ENCODE data around the gene COG2.
A peak's percentile ranks its signal among the peaks of the same experiment; 100 is the strongest.
"Not testable (repeated sequence)": the region's sequence is repeated elsewhere in the genome, so short reads cannot be mapped to it uniquely, and the experiment has no call there.

COG2 gene, protein sequence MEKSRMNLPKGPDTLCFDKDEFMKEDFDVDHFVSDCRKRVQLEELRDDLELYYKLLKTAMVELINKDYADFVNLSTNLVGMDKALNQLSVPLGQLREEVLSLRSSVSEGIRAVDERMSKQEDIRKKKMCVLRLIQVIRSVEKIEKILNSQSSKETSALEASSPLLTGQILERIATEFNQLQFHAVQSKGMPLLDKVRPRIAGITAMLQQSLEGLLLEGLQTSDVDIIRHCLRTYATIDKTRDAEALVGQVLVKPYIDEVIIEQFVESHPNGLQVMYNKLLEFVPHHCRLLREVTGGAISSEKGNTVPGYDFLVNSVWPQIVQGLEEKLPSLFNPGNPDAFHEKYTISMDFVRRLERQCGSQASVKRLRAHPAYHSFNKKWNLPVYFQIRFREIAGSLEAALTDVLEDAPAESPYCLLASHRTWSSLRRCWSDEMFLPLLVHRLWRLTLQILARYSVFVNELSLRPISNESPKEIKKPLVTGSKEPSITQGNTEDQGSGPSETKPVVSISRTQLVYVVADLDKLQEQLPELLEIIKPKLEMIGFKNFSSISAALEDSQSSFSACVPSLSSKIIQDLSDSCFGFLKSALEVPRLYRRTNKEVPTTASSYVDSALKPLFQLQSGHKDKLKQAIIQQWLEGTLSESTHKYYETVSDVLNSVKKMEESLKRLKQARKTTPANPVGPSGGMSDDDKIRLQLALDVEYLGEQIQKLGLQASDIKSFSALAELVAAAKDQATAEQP
- 46.4 to 95.6 (median 70.8) reads per million in 9 experiments for total RNA-seq

DNA sequence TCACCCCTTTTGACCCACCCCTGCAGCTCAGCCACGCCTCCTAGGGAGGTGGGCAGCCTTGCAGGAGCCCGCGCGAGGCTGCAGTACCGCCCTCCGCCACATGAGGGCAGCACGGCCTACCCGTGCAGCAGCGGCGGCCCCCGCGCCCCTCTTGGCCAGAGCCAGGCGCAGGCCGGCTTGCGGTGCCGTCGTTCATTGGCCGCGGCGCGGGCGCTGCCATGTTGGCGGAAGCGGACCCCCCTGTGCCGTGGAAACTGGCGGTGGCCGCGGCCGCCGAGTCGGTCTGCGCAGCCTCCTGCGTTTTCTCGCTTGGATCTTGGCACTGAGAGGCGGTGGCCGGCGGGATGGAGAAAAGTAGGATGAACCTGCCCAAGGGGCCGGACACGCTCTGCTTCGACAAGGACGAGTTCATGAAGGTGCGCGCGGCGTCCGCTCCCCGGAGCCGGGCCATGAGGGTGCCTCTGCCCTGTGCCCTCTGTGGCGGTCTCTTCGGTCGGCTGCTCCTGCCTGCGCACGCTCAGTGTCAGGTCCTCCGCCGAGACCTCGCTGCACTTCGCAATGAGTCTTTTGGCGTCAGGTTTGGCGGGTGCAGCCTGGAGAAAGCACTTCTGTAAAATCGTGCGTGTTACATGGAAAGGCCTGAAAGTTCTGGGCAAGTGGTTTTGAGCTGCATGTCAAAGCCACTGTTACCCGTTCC is at the start of gene COG2:
COG2 (plus strand) TSS at position 219 of the 697 bp plus-strand sequence; CDS start at position 345, 126 bp downstream.
- H3K36me3 Mint-ChIP-seq (ENCODE audit: insufficient read depth) = peaks cover 13% of the 10 kb centered on the region
- H3K4me1 Mint-ChIP-seq (ENCODE audit: low read depth in 2 of 2) = peaks cover 33 to 37% of the 10 kb centered on the region in 2 donors
- peaks cover 21 to 32% of the 10 kb centered on the region in 2 donors for H3K27me3 Mint-ChIP-seq
- ATAC-seq (replicated peaks) (peak; percentile 89), DNase-seq (peak; percentile 96 to 99 (median 97))
- H3K9me3 Mint-ChIP-seq = no peaks in the 10 kb centered on the region
- peak within 1 kb of the TSS; percentile 91 to 96 for H3K4me3 Mint-ChIP-seq
- peak within 1 kb of the TSS; percentile 85 to 96 for H3K27ac Mint-ChIP-seq

DNA sequence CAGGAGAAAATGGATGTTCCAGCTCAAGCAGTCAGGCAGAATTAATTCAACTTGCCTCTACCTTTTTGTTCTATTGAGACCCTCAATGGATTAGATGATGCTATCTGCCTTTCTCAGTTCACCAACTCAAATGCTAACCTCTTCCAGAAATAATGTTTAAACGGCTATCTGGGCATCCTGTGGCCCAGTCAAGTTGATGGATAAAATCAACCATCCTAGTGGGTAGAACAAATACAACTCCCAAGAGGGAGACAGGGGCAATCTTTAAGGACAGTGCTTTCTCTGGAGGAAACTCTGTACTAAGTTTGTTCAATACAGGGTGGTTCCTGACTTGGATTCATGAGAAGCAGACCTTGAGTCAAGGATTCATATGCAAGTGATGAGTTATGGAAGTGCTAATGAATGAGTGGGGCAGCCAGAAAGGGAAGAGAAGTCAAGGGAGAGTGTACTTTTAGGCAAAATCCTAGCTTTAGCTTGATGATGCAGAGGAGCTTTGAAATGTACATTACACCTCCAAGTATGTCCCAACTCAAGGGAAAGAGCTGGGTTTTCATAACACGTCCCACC is 49.4 kb upstream of the COG2 start:
- no peaks in the 10 kb centered on the region for H3K9me3 Mint-ChIP-seq
- H3K27ac Mint-ChIP-seq = no peak overlapping the region
- peaks cover 56 to 69% of the 10 kb centered on the region in 2 donors for H3K27me3 Mint-ChIP-seq
- no peaks in the 10 kb centered on the region for H3K36me3 Mint-ChIP-seq (ENCODE audit: insufficient read depth)
- H3K4me3 Mint-ChIP-seq = no peak overlapping the region
- ATAC-seq (replicated peaks) (no peak), DNase-seq (no peak)
- no peaks in the 10 kb centered on the region for H3K4me1 Mint-ChIP-seq (ENCODE audit: low read depth in 2 of 2)

DNA sequence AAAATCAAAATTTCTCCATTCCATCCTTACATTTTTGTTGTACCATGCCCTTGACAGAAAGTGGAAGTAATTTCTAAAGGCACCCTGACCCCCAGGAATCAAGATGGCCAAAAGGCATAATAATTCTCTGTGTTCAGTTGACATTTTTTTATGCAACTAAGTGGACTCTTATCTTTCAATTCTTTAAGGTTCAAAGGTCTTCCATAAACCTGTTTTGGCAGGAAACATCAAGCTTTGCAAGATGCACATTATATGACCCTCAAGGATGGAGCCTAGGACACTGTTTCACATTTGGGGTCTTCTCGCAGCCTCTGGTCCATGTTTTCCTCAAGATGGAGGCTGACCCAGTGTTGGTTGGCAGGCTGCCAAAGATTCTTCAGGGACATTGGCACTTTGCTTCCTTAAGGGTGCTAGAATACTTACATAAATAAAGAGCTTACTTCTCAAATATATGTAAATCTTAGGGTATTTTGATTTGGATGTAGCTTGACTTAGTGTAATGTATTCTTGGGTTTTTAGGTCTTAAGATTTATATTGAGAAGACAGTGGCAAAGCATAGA is 48.0 kb upstream of the COG2 start:
- Mint-ChIP-seq H3K27me3 (peaks cover 54 to 61% of the 10 kb centered on the region in 2 donors), H3K9me3 (peaks cover 0 to 1% of the 10 kb centered on the region in 2 donors), H3K4me1 (ENCODE audit: low read depth in 2 of 2) (no peaks in the 10 kb centered on the region), H3K27ac (no peak overlapping the region), H3K36me3 (ENCODE audit: insufficient read depth) (no peaks in the 10 kb centered on the region), H3K4me3 (no peak overlapping the region)
- DNase-seq = no peak
- no peak for ATAC-seq (replicated peaks)

DNA sequence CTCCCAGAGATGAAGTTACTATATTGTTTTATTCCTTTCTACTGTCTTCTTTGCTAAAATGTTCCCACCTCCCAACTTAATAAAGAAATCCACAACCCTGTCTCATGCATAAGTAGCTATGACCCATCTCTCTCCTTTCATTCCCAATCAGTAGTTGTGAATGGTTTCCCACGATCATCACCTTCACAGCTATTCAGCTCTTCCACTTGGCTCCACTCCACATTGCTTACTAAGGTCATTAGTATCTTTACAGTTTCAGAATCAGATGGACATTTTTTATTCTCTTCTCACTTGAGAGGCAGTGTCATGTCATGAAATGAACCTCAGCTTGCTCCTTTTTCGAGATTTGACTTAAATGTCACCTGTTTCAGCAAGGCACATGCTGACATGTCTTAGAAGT is 47.1 kb upstream of the COG2 start:
- no peak for ATAC-seq (replicated peaks)
- Mint-ChIP-seq H3K4me1 (ENCODE audit: low read depth in 2 of 2) (no peaks in the 10 kb centered on the region), H3K27me3 (peaks cover 49 to 56% of the 10 kb centered on the region in 2 donors), H3K36me3 (ENCODE audit: insufficient read depth) (no peaks in the 10 kb centered on the region), H3K9me3 (peaks cover 0 to 1% of the 10 kb centered on the region in 2 donors), H3K27ac (no peak overlapping the region), H3K4me3 (no peak overlapping the region)
- DNase-seq = no peak

DNA sequence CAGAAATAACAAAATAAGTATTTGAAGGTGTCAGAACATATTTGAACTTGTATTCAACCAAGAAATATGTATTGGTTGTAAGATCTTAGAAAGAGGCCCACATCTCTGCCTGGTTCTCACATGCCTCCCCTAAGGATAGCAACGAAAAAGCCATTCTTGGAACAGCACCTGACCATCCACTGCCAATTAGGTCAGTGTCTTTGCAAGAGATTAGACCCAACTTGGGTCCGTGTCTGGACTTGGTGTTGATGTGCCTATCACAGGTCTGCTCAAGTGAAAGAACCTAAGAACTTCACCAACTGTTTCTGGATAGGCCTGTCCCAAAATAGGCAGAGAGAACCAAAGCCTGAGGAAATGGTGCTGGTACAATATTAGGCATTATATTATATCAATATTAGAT is 46.0 kb upstream of the COG2 start:
- DNase-seq = no peak
- Mint-ChIP-seq H3K27me3 (peaks cover 48 to 52% of the 10 kb centered on the region in 2 donors), H3K4me3 (no peak overlapping the region), H3K9me3 (peaks cover 0 to 1% of the 10 kb centered on the region in 2 donors), H3K36me3 (ENCODE audit: insufficient read depth) (no peaks in the 10 kb centered on the region), H3K4me1 (ENCODE audit: low read depth in 2 of 2) (no peaks in the 10 kb centered on the region), H3K27ac (no peak overlapping the region)
- no peak for ATAC-seq (replicated peaks)

DNA sequence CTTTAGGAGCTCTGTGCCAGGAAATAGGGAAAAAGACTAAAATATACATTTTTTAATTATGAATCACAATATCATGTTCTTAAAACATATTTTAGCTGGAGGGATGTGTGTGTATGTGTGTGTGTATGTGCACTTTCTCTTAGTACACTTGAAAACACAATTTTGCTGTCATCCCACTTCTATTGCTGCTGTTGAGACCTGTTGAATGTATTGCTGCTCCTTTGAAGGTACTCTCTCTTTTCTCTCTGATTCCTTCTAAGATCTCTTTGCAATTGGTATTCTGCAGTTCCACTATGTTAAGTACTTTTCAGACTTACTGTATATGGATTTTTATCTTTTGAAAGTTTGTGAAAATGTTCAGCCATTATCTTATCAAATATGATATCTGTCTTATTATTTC is 43.5 kb upstream of the COG2 start:
- Mint-ChIP-seq H3K4me1 (ENCODE audit: low read depth in 2 of 2) (no peaks in the 10 kb centered on the region), H3K4me3 (no peak overlapping the region), H3K27ac (no peak overlapping the region), H3K27me3 (peaks cover 45 to 50% of the 10 kb centered on the region in 2 donors), H3K9me3 (peaks cover 0 to 1% of the 10 kb centered on the region in 2 donors), H3K36me3 (ENCODE audit: insufficient read depth) (no peaks in the 10 kb centered on the region)
- DNase-seq (no peak), ATAC-seq (replicated peaks) (no peak)

DNA sequence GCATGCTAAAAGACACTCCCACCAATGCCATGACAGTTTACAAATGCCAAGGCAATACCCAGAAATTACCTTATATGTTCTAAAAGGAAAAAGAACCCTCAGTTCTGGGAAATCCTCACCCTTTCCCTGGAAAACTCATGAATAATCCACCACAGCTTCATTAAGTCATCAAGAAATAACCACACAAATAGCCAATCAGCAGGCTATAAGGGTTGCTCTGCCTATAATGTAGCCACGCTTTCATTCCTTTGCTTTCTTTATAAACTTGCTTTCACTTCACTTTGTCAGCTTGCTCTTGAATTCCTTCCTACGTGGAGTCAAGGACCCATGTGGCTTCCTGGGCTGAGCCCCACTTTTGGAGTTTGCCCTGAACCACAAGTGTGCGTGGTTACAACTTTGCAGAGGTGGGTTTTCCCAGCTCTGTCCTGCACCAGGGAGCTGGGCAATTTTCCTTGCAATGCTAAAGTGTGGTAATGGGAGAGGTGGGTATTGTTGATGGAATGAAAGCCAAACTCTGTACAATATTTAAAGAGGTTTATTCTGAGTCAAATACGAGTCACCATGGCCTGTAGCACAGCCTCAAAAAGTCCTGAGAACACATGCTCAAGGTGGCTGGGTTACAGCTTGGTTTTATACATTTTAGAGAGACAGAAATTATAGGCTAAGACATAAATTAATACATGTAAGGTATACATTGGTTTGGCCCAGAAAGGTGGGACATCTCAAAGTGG is 42.2 kb upstream of the COG2 start:
- no peak for DNase-seq

DNA sequence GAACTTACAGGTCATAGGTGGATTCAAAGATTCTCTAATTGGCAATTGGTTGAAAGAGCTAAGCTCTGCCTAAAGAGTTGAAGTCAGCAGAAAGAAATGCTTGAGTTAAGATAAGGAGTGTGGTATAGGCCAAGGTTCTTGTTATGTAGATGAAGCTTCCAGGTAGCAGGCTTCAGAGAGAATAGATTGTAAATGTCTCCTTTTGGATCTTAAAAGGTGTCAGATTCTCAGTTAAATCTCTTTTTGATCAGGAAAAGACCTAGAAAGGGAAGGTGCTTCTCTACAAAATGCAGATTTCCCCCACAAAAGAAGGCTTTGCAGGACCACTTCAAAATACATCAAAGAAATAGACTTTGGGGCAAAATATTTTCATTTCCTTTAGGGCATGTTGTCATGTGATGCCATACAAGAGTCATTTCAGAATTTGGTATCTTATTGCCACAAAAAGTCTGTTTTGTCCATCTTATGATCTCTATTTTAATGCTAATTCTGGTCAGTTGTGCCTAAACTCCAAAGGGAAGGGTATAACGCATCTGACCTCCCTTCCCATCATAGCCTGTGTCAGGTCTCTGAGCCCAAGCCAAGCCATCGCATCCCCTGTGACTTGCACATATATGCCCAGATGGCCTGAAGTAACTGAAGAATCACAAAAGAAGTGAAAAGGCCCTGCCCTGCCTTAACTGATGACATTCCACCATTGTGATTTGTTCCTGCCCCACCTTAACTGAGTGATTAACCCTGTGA is 41.5 kb upstream of the COG2 start:
- H3K27me3 Mint-ChIP-seq = peaks cover 35 to 37% of the 10 kb centered on the region in 2 donors
- not testable (repeated sequence) for H3K4me1 Mint-ChIP-seq (ENCODE audit: low read depth in 2 of 2); H3K36me3 Mint-ChIP-seq (ENCODE audit: insufficient read depth); ATAC-seq (replicated peaks); H3K4me3 Mint-ChIP-seq; DNase-seq; H3K27ac Mint-ChIP-seq; H3K9me3 Mint-ChIP-seq

More for the DNA sequence above, 42.2 kb upstream of the COG2 start:
- Mint-ChIP-seq H3K4me1 (ENCODE audit: low read depth in 2 of 2) (no peaks in the 10 kb centered on the region), H3K27me3 (peaks cover 37 to 43% of the 10 kb centered on the region in 2 donors), H3K27ac (no peak overlapping the region), H3K36me3 (ENCODE audit: insufficient read depth) (no peaks in the 10 kb centered on the region), H3K9me3 (peaks cover 0 to 1% of the 10 kb centered on the region in 2 donors), H3K4me3 (no peak overlapping the region)
- no peak for ATAC-seq (replicated peaks)

DNA sequence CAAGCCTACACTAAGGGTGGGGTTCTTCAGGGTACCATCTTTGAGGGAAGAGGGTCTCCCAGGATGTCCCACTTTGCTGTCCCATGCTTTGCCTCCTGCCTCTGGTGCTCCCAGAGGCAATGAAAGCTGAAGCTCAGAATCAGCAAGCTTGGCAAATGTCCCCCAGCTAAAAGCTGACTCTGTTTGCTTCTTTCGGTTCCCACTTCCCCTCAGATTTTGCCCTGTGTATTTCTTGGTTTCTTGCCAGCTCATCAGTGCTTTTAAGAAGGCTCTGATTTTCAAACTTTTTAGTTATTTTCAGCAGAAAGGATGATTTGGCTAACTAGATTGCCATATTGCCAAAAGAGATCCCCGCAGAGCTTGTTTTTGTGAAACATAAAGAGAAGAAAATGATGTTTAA is 33.1 kb upstream of the COG2 start:
- no peak for ATAC-seq (replicated peaks)
- Mint-ChIP-seq H3K36me3 (ENCODE audit: insufficient read depth) (no peaks in the 10 kb centered on the region), H3K27ac (no peak overlapping the region), H3K4me3 (no peak overlapping the region), H3K27me3 (peaks cover 13 to 24% of the 10 kb centered on the region in 2 donors), H3K9me3 (no peaks in the 10 kb centered on the region), H3K4me1 (ENCODE audit: low read depth in 2 of 2) (no peaks in the 10 kb centered on the region)
- DNase-seq = no peak

DNA sequence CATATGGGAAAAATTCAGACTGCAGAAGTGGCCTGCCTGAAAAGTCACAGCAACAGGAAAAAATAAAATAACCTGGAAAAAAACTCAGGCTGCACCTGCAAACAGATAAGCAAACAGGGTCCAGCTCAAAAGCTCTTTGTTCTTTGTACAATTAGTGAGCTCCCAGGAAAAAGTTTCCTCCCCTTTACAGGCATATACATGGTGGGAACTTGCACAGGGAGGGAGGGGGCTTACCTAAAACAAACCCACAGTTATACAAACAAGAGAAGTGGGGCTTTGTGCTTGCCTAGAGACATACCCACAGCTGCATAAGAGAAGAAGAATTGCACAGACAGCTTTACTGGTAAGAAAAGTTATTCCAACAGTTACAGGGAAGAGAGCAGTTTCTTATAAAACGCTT is 31.7 kb upstream of the COG2 start:
- H3K27ac Mint-ChIP-seq = no peak overlapping the region
- no peaks in the 10 kb centered on the region for H3K9me3 Mint-ChIP-seq
- no peak overlapping the region for H3K4me3 Mint-ChIP-seq
- no peak for ATAC-seq (replicated peaks)
- no peaks in the 10 kb centered on the region for H3K4me1 Mint-ChIP-seq (ENCODE audit: low read depth in 2 of 2)
- H3K36me3 Mint-ChIP-seq (ENCODE audit: insufficient read depth) = no peaks in the 10 kb centered on the region
- no peak for DNase-seq
- H3K27me3 Mint-ChIP-seq = peaks cover 23 to 37% of the 10 kb centered on the region in 2 donors

DNA sequence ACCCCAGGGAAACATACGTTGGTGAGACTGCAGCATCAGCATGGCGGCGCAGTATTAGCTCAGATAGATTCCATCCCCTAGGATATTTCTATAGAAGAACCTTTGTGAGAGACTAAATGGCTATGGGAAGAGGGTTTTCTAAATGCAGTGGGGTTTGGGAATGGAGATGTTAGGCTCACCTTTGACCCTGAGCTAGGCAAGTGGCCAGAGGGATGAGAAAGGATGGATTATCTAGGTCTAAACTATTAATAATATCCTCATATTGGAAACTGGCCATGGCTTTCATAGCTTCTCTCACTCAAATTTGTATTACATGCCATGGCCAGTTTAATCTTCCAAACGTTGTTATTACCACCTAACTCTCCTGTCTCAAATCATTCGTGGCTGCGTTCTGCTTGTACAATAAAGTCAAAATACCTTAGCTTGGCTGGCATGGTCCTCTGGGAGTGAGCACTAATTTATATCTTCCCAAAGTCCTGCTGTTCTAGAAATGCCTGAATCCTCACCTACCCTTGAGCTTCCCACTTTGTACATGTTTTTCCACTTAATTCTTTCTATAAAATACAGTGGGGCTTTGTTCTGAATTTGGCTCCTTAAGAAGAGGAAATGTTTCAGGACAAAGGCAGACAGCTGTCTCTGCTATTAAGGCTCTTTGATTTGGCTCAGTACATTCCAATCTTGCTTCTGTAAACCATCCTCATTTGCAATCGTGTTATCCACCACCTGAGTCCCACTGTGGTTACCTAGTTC is 31.0 kb upstream of the COG2 start:
- H3K27me3 Mint-ChIP-seq = peaks cover 27 to 44% of the 10 kb centered on the region in 2 donors
- H3K4me1 Mint-ChIP-seq (ENCODE audit: low read depth in 2 of 2) = no peaks in the 10 kb centered on the region
- no peak overlapping the region for H3K4me3 Mint-ChIP-seq
- H3K36me3 Mint-ChIP-seq (ENCODE audit: insufficient read depth) = no peaks in the 10 kb centered on the region
- no peak overlapping the region for H3K27ac Mint-ChIP-seq
- H3K9me3 Mint-ChIP-seq = no peaks in the 10 kb centered on the region
- ATAC-seq (replicated peaks) (no peak), DNase-seq (no peak)

Measured in effector memory CD8-positive, alpha-beta T cell (primary cell).